KMS-11 (cell line): ENCODE results near the gene TSEN34.
"Not testable (repeated sequence)": the region's sequence is repeated elsewhere in the genome, so short reads cannot be mapped to it uniquely, and the experiment has no call there.

ENCODE experiments used
- H2AFZ ChIP-seq: fragments of 200-600 bp; sonication (generic); 2 replicates; pipeline ENCODE4 v1.6.1; 2016; ENCODE audit warnings: antibody characterized with exemption, mixed run types, low read depth
- H3K27ac ChIP-seq: fragments of 200-600 bp; sonication (generic); 2 replicates; pipeline ENCODE4 v1.6.1; 2016; ENCODE audit warnings: mild to moderate bottlenecking, mixed run types
- H3K27me3 ChIP-seq: fragments of 200-600 bp; sonication (generic); 2 replicates; pipeline ENCODE4 v1.6.1; 2017; ENCODE audit warnings: mild to moderate bottlenecking, low read depth, mixed run types, moderate library complexity; ENCODE audit not compliant: insufficient read depth
- H3K36me3 ChIP-seq: fragments of 200-600 bp; sonication (generic); 2 replicates; pipeline ENCODE4 v1.6.1; 2017; ENCODE audit warnings: mild to moderate bottlenecking, mixed run types; ENCODE audit not compliant: insufficient read depth
- H3K4me1 ChIP-seq: fragments of 200-600 bp; sonication (generic); 2 replicates; pipeline ENCODE4 v1.6.1; 2016; ENCODE audit warnings: mild to moderate bottlenecking, low read depth, mixed run types; ENCODE audit not compliant: poor library complexity, severe bottlenecking
- H3K4me2 ChIP-seq: fragments of 200-600 bp; sonication (generic); 2 replicates; pipeline ENCODE4 v1.7.0; 2016; ENCODE audit warnings: mild to moderate bottlenecking, mixed run types
- H3K4me3 ChIP-seq: fragments of 200-600 bp; sonication (generic); IDR thresholded peaks from 2 replicates; pipeline ENCODE4 v1.6.1; 2017; ENCODE audit warnings: low read depth, low read length, mixed read lengths; ENCODE audit not compliant: insufficient read depth
- H3K79me2 ChIP-seq: fragments of 200-600 bp; sonication (generic); 2 replicates; pipeline ENCODE4 v1.6.1; 2016; ENCODE audit warnings: low read depth, mixed run types; ENCODE audit not compliant: insufficient read depth
- H3K9ac ChIP-seq: fragments of 200-600 bp; sonication (generic); 2 replicates; pipeline ENCODE4 v1.6.1; 2016; ENCODE audit warnings: mild to moderate bottlenecking, mixed run types
- H4K20me1 ChIP-seq: fragments of 200-600 bp; sonication (generic); 2 replicates; pipeline ENCODE4 v1.6.1; 2016; ENCODE audit warnings: mild to moderate bottlenecking, mixed run types; ENCODE audit not compliant: insufficient read depth
- TF ChIP-seq, protein P1 (sequence below): fragments of 200-600 bp; sonication (generic); conservative IDR thresholded peaks from 2 replicates; pipeline ENCODE4 v1.6.1; 2017; ENCODE audit warnings: low read depth, mild to moderate bottlenecking, antibody characterized with exemption, low read length, moderate library complexity, mixed read lengths

Gene TSEN34

DNA sequence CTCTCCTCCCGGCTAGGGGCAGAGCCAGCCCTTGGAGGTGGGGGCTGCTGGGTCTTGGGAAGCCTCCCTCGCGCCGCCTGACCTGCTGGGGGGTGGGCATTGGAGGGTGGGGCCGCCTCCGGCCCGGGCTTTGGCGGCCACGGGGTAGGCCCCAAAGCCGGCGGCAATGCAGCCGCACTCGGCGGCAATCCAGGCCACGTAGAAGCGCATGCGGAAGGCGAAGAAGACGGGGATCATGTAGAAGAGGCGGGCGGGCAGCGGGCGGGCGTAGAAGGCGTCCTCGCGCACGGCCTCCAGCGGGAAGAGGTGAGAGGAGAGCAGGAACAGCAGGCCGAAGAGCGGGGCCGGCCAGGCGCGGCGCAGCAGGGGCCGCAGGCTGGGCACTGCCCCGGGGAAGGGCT is 10.4 kb upstream of the TSEN34 start:
- TF ChIP-seq, protein P1, sequence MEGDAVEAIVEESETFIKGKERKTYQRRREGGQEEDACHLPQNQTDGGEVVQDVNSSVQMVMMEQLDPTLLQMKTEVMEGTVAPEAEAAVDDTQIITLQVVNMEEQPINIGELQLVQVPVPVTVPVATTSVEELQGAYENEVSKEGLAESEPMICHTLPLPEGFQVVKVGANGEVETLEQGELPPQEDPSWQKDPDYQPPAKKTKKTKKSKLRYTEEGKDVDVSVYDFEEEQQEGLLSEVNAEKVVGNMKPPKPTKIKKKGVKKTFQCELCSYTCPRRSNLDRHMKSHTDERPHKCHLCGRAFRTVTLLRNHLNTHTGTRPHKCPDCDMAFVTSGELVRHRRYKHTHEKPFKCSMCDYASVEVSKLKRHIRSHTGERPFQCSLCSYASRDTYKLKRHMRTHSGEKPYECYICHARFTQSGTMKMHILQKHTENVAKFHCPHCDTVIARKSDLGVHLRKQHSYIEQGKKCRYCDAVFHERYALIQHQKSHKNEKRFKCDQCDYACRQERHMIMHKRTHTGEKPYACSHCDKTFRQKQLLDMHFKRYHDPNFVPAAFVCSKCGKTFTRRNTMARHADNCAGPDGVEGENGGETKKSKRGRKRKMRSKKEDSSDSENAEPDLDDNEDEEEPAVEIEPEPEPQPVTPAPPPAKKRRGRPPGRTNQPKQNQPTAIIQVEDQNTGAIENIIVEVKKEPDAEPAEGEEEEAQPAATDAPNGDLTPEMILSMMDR: no peak
- no peak overlapping the region for H3K4me3 ChIP-seq
- H3K36me3 ChIP-seq: no peaks in the 10 kb centered on the region
- H3K9ac ChIP-seq: no peak overlapping the region
- no peaks in the 10 kb centered on the region for H4K20me1 ChIP-seq
- no peak overlapping the region for H2AFZ ChIP-seq
- H3K79me2 ChIP-seq: no peaks in the 10 kb centered on the region
- no peaks in the 10 kb centered on the region for H3K4me1 ChIP-seq
- H3K27ac ChIP-seq: no peak overlapping the region
- no peaks in the 10 kb centered on the region for H3K27me3 ChIP-seq
- no peak overlapping the region for H3K4me2 ChIP-seq

- H2AFZ ChIP-seq, H4K20me1 ChIP-seq, H3K27ac ChIP-seq, H3K79me2 ChIP-seq, H3K36me3 ChIP-seq, H3K4me2 ChIP-seq, H3K27me3 ChIP-seq, H3K9ac ChIP-seq, H3K4me3 ChIP-seq, H3K4me1 ChIP-seq: not testable (repeated sequence)
These were observed 9.2 kb upstream of the TSEN34 start for GRCh38 chr19:54181894-54182293.

GRCh38 chr19:54183431-54183830 is 7.7 kb upstream of the TSEN34 start:
- no peaks in the 10 kb centered on the region for H4K20me1 ChIP-seq
- TF ChIP-seq, protein P1: no peak
- no peaks in the 10 kb centered on the region for H3K79me2 ChIP-seq
- H3K9ac ChIP-seq: no peak overlapping the region
- H3K36me3 ChIP-seq: no peaks in the 10 kb centered on the region
- H3K27ac ChIP-seq: no peak overlapping the region
- peaks cover 5% of the 10 kb centered on the region for H3K4me1 ChIP-seq
- H3K27me3 ChIP-seq: no peaks in the 10 kb centered on the region
- no peak overlapping the region for H3K4me2 ChIP-seq
- H2AFZ ChIP-seq: no peak overlapping the region
- no peak overlapping the region for H3K4me3 ChIP-seq

DNA sequence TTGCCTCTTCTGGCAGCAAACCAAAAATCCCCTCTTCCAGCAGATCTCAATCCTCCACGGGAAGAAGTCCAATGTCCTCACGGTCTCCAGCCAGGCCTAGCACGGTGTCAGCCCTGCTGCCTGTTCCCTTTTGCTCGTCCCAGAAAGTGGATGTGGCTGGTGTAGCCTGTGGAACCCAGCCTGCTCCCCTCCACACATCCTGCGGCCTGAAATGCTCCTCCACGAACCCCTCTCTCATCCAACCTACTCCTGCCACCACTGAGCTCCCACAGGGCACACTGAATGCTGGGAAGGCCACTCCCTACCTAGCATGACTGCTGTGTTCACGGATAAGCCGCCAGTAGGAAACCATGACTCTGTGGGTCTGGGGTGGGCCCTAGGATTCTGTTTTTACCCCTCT is 4.8 kb upstream of the TSEN34 start:
- Histone ChIP-seq H3K27me3 (no peaks in the 10 kb centered on the region), H4K20me1 (no peaks in the 10 kb centered on the region), H3K27ac (no peak overlapping the region), H3K36me3 (no peaks in the 10 kb centered on the region), H3K4me3 (no peak overlapping the region), H3K4me1 (peaks cover 8% of the 10 kb centered on the region), H2AFZ (no peak overlapping the region), H3K9ac (no peak overlapping the region), H3K79me2 (0 out of 2 replicates have a peak, but pooled peaks cover 3% of the 10 kb centered on the region), H3K4me2 (no peak overlapping the region)
- TF ChIP-seq, protein P1: no peak

DNA sequence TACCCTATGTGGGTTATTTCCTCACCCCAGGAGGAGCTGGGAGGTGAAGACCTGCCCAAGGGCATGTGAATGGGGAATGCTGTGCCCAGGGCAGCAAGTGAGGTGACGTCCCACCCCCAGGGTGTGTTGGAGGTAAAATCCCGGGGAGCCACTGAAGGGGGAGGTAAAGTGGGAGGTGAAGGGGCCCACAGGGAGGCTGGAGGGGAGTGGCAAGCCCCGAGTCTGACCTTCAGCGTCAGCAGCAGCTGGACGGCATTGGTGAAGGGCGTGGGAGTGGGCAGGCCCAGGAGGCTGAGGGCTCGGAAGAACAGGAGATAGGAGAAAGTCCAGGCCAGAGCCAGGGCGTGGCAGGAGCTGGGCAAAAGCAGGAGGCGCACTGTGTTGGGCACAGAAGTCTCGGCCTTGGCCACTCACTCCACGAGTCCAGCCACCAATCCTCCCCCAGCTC is 4.2 kb upstream of the TSEN34 start:
- H3K9ac ChIP-seq: no peak overlapping the region
- H2AFZ ChIP-seq: no peak overlapping the region
- H3K27me3 ChIP-seq: no peaks in the 10 kb centered on the region
- H3K4me1 ChIP-seq: peaks cover 9% of the 10 kb centered on the region
- H3K36me3 ChIP-seq: no peaks in the 10 kb centered on the region
- H3K79me2 ChIP-seq: 0 out of 2 replicates have a peak, but pooled peaks cover 3% of the 10 kb centered on the region
- H3K27ac ChIP-seq: no peak overlapping the region
- TF ChIP-seq, protein P1: no peak
- no peak overlapping the region for H3K4me2 ChIP-seq
- H3K4me3 ChIP-seq: no peak overlapping the region
- H4K20me1 ChIP-seq: no peaks in the 10 kb centered on the region
